HG03060 (cell line): ENCODE data around the gene MAP3K20.
"Not testable (repeated sequence)": the region's sequence is repeated elsewhere in the genome, so short reads cannot be mapped to it uniquely, and the experiment has no call there.

Experiments
- ATAC-seq: cut with Tn5 transposase; IDR thresholded peaks from one replicate; pipeline ENCODE4 v1.9.1; 2021; ENCODE audit warnings: low read depth, moderate number of reproducible peaks; ENCODE audit not compliant: unreplicated experiment

MAP3K20 gene

DNA sequence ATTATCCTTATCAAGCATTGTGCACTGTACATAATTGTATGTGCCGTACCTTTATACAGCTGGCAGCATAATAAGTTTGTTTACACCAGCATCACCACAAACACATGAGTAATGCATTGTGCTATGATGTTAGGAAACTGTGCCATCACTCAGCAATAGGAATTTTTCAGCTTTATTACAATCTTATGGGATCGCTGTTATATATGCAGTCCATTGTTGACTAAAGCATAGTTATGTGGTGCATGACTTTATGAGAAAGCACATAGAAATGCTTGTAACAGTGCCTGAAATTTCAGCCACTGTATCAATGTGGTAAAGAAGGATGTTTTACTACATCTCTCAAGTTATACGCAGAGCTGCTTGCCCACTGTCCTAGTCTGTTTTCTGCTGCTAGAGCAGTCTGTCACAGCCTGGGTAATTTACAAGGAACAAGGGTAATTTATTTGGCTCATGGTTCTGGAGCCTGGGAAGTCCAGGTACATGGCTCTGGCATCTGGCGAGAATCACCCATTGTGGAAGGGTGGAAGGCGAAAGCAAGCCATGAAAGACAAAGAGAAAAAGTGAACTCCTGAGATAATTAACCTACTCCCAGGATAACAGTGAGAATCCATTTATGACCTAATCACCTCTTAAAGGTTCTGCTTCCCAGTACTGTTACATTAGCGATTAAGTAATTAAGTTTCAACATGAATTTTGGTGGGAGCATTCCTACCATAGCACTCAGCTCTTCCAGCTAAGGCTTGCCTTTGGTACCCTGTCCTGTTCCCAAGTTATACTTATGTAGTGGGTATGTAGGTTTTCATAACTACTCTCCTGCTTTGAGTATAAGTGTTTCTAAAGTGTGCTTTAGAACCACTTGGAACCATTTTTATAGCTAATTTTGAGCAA is 4.6 kb downstream of the MAP3K20 start:
- ATAC-seq, result no peak

DNA sequence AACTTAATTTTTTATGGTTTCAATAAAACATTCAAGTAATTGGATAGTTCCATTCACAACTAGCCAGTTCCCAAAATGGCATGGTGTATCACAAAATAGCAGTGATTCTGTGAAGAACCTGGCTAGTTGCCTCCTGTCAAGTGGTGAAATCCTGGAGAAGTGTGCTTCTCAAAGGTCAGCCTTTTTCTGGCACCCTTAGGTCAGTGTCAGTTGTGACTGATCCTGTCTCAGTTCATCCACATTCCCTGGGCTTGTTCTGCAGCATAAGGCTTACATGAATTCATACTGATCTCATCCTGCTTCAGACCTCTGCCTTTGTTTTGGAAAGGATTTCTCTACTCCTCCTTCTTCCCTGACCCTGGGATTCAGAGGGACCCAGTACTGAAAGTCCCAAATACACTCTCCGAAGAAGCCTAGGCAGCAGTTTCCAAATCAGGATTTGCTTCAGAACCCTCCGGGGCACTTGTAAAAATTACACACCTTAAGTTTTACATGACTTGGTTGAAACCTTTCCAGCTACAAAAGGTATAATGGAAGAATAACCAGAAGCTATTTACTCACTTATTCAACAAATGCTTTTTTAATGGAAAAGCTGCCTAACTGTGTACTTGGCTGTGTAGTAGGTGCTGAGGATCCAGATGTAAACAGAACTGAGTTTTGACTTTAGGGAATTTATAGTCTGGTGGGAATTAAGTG is 11.0 kb downstream of the MAP3K20 start:
- ATAC-seq, result no peak

- ATAC-seq, result no peak
Observed at GRCh38 chr2:173087214-173087581, 11.6 kb downstream of the MAP3K20 start.

GRCh38 chr2:173087793-173088496 is 12.3 kb downstream of the MAP3K20 start:
- ATAC-seq, result no peak

- ATAC-seq, result no peak
Observed at GRCh38 chr2:173090276-173090877, 14.7 kb downstream of the MAP3K20 start.

- ATAC-seq, result no peak
Observed at GRCh38 chr2:173090973-173091660, 15.5 kb downstream of the MAP3K20 start.

DNA sequence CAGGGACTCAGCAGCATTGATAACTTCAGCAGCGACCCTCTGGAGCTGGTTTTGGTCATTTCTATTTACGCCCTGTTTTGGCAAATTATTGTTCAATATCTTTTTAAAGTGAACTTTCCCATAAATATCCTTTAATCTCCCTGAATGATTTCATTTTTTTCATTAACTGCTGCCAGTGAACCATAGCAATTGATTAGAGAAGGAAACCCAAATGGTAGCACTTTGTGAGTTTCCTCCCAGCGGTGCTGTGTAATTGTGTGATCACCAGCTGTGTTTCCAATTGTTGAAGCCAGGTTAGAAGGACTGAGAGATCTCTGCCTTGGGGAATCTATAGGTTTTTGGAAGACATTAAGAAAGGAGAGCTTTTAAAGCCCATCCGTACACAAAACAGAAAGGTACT is 16.3 kb downstream of the MAP3K20 start:
- ATAC-seq, result no peak

DNA sequence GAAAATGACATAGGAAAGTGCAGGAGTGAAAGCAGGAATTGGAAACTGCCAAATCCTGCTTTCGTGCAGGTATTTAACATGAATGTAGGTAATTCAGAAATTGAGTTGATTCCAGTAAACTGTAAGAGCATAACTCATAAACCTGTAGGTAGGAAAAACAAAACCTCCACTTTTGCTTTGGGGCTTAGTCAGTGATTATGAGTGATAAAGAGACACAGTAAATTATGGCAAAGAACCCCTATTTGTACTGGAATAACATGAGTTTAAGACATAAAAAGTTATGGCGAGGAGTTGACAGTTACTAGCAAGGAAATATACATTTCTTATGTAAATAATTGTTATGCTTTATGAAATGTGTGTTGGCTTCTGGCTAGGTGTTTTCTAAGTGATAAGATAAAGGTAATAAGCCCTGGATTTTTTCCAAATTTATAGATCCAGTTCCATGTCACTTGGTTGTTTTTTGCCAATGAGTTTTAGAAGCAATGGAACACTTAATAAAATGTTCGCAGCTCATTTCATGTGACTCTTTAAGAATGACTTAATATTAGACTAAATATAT is 17.3 kb downstream of the MAP3K20 start:
- no peak for ATAC-seq

DNA sequence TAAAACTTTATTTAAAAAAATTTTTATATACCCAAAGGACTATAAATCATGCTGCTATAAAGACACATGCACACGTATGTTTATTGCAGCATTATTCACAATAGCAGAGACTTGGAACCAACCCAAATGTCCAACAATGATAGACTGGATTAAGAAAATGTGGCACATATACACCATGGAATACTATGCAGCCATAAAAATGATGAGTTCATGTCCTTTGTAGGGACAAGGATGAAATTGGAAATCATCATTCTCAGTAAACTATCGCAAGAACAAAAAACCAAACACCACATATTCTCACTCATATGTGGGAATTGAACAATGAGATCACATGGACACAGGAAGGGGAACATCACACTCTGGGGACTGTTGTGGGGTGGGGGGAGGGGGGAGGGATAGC is 18.0 kb downstream of the MAP3K20 start:
- not testable (repeated sequence) for ATAC-seq

DNA sequence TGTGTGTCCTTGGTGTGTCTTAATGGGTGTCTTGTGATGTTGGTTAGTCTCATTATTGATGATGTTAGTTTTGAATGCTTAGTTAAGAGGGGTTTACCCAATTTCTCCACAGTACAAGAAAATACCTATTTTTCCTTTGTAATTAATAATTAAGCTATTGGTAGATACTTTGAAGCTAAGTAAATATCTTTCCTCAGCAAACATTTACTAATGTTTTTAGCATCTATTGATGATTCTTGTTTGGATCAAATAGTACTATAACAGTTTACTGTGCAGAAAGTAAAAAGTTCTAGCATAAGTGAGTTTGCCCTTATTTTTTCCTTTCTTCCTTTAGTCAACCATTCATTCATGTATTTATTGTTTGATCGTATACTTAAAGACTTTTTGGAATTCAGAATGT is 19.1 kb downstream of the MAP3K20 start:
- ATAC-seq, result no peak

- no peak for ATAC-seq
Observed at GRCh38 chr2:173095356-173095755, 19.7 kb downstream of the MAP3K20 start.

DNA sequence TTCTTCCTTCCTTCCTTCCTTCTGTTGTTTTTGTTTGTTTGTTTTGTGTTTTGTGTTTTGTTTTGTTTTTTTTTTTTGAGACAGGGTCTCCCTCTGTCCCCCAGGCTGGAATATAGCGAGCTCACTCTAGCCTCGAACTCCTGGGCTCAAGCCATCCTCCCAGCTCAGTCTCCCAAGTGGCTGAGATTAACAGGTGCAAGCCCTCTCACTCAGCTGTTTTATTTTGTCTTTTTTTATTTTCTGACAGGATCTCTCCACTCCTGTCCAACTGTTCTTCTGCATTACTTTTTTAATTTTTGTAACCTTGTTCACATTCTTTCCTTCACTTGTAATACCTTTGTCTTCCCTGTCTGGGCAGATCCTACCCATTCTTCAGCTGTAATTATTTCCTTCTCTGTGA is 23.6 kb downstream of the MAP3K20 start:
- ATAC-seq, result no peak

GRCh38 chr2:173099804-173100203 is 24.2 kb downstream of the MAP3K20 start:
- ATAC-seq, result no peak

DNA sequence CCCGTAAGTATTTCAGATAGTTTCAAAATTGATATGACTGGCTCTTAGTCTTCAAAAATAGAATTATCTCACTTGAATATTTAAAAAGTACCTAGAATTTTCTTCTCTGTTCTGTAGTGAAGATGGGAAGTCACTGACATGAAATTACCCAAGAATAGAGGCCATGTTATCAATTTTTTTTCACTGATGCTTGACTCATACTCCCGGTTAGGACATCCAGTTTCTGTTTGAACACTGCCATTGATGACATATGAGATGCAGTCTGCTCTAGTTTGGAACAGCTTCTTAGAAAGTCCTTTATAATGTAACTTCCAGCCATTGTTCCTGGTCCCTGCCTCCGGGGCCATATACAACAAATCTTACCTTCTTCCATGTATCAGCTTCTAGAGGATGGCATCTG is 26.0 kb downstream of the MAP3K20 start:
- ATAC-seq, result no peak

GRCh38 chr2:173104156-173104555 is 28.5 kb downstream of the MAP3K20 start:
- ATAC-seq, result no peak

DNA sequence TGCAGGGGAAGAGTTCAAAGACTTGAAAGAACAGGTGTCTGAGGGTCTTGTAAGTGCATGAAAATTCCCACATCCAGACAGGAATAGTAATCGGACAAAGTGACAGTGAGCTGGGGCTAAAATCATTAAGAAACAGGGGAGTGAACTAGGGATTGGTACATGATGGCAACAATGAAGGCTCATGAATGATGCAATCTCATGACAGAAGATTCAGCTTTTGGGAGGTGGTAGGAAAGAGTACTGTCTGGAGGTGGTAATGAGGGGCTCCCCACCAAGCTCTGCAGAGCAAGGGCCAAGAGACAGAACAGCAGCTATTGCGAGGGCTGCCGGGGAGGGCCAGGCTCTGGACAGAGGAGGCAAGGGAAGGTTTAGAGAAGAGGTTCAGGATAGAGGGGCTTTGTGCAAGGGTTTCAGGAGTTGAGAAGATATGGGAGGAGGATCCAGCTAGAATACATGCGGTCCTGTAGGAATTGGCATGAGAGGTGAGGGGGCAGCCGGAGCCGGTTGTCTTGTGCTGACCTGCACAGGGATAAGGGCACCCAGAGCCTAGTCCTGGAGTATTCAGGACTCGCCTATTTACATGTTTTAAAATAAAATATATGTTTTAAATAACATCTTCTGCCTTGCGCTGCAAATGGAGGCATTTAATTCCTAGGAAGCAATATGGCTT is 31.4 kb downstream of the MAP3K20 start:
- ATAC-seq, result no peak

- no peak for ATAC-seq
Observed at GRCh38 chr2:173107629-173108022, 32.0 kb downstream of the MAP3K20 start.

GRCh38 chr2:173109253-173110188 is 33.9 kb downstream of the MAP3K20 start:
- ATAC-seq, result no peak
